NT2/D1 (cell line): Measurements from ENCODE around the gene GLA.

Experiments used
- YY1 ChIP-seq: IDR thresholded peaks from 2 replicates; pipeline ENCODE4 v1.6.1; 2011; ENCODE audit not compliant: insufficient read length, insufficient read depth
- ZNF274 ChIP-seq: IDR thresholded peaks from 2 replicates; pipeline ENCODE4 v1.6.1; 2011; ENCODE audit warnings: mild to moderate bottlenecking, low read depth, low read length

DNA sequence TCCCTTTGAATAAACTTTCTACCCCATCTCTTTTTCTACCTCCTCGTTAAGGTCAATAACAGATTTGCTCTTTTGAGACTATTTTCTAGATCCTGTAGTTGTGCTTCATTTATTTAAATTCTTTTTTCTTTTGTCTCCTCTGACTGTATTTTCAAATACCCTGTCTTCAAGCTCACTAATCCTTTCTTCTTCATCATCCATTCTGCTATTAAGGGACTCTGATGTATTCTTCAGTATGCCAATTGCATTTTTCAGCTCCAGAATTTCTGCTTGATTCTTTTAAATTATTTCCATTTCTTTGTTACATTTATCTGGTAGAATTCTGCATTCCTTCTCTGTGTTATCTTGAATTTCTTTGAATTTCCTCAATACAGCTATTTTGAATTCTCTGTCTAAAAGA lies 41.6 kb upstream of the GLA start:
- TF ChIP-seq YY1, result no peak
- TF ChIP-seq ZNF274, result no peak
